ENCODE measurements around the gene PIWIL4.

Gene PIWIL4

GRCh38 chr11:94604482-94604881 lies 37.3 kb downstream of the PIWIL4 start:
- no peak for TF ChIP-seq CTCF (IDR thresholded peaks at IDR 0.05)

GRCh38 chr11:94613120-94613519 lies 46.0 kb downstream of the PIWIL4 start:
- TF ChIP-seq CTCF (IDR thresholded peaks at IDR 0.05): no peak

DNA sequence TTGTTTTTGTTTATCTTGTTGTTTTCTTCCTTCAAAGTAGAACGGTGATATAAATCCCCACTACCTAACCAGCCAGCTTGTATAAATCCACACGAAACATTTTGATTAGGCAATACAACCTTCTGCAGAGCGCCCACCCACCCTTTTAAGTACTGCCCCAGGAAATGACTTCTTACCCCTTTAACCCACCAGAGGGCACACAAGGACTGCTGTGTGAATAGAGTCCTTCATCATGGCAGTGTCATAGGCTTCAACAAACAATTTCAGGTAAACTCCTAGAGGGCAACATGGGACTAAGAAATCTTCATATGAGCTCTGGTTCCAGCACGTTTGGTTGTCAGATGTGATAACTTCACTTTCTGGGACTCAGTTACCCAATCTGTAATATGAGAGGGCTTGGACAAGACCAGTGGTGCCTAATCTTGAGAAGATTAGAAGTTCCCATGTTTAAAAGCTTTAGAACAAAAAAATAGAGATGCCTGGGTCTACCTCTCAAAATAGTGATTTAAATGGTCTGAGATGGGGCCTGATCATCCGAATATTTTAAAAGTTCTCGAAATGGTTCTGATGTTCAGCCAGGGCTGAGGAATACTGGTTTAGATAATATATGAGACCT lies 56.1 kb downstream of the PIWIL4 start:
- peak; percentile 87 for TF ChIP-seq CTCF (IDR thresholded peaks at IDR 0.05)

- no peak for TF ChIP-seq CTCF (IDR thresholded peaks at IDR 0.05)
Measured at GRCh38 chr11:94629741-94630140, 62.6 kb downstream of the PIWIL4 start.

DNA sequence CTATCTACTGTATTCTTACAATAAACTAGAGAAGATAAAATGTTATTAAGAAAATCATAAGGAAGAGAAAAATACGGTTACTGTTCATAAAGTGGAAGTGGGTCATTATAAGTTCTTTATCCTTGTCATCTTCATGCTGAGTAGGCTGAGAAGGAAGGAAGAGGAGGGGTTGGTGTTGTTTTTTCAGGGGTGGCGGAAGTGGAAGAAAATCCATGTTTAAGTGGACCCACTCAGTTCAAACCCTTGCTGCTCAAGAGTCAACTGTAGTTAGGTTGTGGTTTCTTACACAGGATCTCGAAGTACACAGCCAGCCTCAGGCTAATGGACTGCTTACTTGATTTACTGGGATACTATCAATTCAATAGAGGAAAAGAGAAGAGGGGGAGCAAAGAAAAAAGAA lies 63.1 kb downstream of the PIWIL4 start:
- TF ChIP-seq CTCF (IDR thresholded peaks at IDR 0.05): no peak

DNA sequence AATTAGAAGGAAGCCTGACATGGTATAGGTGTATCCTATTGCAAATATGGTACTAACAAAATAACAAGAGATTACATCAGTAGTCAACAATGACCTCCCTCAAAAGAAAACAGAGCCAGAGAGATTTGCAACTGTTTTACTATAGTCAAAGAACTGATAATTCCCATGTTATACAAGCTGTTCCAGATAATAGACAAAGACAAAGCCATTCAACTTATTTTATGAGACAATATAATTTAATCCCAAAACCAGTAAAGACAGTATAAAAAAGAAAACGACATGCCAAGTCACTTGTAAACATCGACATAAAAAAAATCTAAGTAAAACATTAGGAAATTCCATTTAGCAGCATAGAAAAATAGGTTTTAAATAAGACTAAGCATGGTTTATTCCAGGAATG lies 65.2 kb downstream of the PIWIL4 start:
- no peak for TF ChIP-seq CTCF (IDR thresholded peaks at IDR 0.05)

- TF ChIP-seq CTCF (IDR thresholded peaks at IDR 0.05): no peak
Measured at GRCh38 chr11:94635072-94635471, 67.9 kb downstream of the PIWIL4 start.

DNA sequence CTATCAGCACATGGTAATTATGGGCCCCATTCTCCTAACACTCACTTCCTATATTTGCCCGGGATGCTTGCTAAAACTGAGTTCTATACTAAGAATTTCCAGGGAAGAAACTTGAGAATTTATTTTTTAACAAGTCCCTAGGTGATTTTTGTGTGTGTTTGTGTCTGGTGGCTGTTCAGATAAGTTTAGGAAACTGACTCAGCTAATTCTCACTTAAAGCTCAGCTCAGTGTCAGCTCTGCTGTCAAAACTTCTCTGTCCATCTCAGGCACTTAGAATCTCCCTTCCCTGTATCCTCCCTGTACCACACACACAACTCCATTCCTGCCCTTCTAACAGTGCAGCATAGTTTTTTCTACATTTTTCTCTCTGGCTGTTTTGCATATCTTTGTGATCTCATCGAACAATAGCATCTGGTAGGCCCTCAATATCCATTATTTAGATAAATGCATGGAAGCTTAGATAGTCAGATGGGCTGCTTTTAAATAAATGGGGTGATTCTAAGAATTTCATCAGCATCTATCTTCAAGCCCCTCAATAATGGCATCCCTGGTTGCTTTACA lies 69.3 kb downstream of the PIWIL4 start:
- no peak for TF ChIP-seq CTCF (IDR thresholded peaks at IDR 0.05)

Measured in LNCAP (cell line).